Gastrocnemius medialis (tissue), 4 donors: ENCODE results near the gene EFNB2. TPM values are rescaled to one million over a fixed set of nuclear protein-coding genes. Genes with fewer than 3 reads are reported as not detected.

Source experiments
- ATAC-seq, 2 donors: fragments of 150-250 bp; one replicate each; pipeline ENCODE4 v1.9.1; 2016
- DNase-seq, 2 donors: peaks; one replicate each; pipeline ENCODE4 v3.0.0-alpha.2; 2019
- H3K27ac ChIP-seq, 4 donors: fragments of 200-600 bp; sonication (generic); 1 replicate in 1 of 4; 2 replicates in 3 of 4; pipeline ENCODE4 v1.5.1; 2016 to 2018; ENCODE audit warnings: mild to moderate bottlenecking in 2 of 4, moderate library complexity in 1 of 4
- H3K27me3 ChIP-seq, 3 donors: fragments of 200-600 bp; sonication (generic) in 2 of 3; 1 replicate in 1 of 3; 2 replicates in 2 of 3; pipeline versions ENCODE4 v1.5.1 to v1.6.0; 2016 to 2019; ENCODE audit warnings: mild to moderate bottlenecking in 1 of 3, moderate library complexity in 1 of 3
- H3K36me3 ChIP-seq, 2 donors: fragments of 200-600 bp; sonication (generic) in 1 of 2; one replicate each; pipeline ENCODE4 v1.5.1; 2017 to 2018
- H3K4me1 ChIP-seq, 2 donors: fragments of 200-600 bp; sonication (generic) in 1 of 2; one replicate each; pipeline ENCODE4 v1.5.1; 2016 to 2017; ENCODE audit warnings: mild to moderate bottlenecking in 2 of 2
- H3K4me3 ChIP-seq, 4 donors: fragments of 200-600 bp; sonication (generic) in 3 of 4; 1 replicate in 1 of 4; 2 replicates in 3 of 4; pipeline ENCODE4 v1.5.1; 2016 to 2019; ENCODE audit warnings: mild to moderate bottlenecking in 2 of 4
- H3K9me3 ChIP-seq, 3 donors: fragments of 200-600 bp; sonication (generic) in 2 of 3; 1 replicate in 1 of 3; 2 replicates in 2 of 3; pipeline ENCODE4 v1.5.1; 2016 to 2019
- POLR2A ChIP-seq, 2 donors: fragments of 450-650 bp; IDR thresholded peaks; one replicate each; pipeline ENCODE4 v1.6.1; 2017; ENCODE audit warnings: antibody characterized with exemption in 2 of 2, mild to moderate bottlenecking in 2 of 2, moderate library complexity in 2 of 2
- in situ Hi-C, 4 donors: fragments of 200-750 bp; cut with MboI; loops; one replicate each; pipeline versions ENCODE4 v1.15.0 to v1.8.0; 2017; ENCODE audit warnings: low sequenced_read_pairs in 4 of 4
- intact Hi-C: fragments of 100-400 bp; cut with DNase I; formaldehyde crosslinking; loops from one replicate; pipeline ENCODE4 v1.15.1; 2023; ENCODE audit warnings: low total_unique reads
- total RNA-seq, 4 donors: library from RNA; depleted of rRNA; stranded (reverse); fragments of >200 nt; gene quantifications; one replicate each; pipeline versions ENCODE4 v1.1.0 to v1.2.3, GENCODE V29; 2016
- TF ChIP-seq, protein P1 (sequence below), 5 experiments: fragments of 450-650 bp in 3 of 5; fragments of 200-600 bp in 2 of 5; sonication (generic) in 2 of 5; IDR thresholded peaks in 4 of 5; conservative IDR thresholded peaks in 1 of 5; 1 replicate in 4 of 5; 2 replicates in 1 of 5; pipeline ENCODE4 v1.5.1; 2016 to 2019; ENCODE audit warnings: antibody characterized with exemption in 5 of 5, mild to moderate bottlenecking in 3 of 5, moderate library complexity in 3 of 5

The EFNB2 gene
- total RNA-seq, 4 donors from 2014 or later = 5.7 to 9.3 (median 6.1) TPM

DNA sequence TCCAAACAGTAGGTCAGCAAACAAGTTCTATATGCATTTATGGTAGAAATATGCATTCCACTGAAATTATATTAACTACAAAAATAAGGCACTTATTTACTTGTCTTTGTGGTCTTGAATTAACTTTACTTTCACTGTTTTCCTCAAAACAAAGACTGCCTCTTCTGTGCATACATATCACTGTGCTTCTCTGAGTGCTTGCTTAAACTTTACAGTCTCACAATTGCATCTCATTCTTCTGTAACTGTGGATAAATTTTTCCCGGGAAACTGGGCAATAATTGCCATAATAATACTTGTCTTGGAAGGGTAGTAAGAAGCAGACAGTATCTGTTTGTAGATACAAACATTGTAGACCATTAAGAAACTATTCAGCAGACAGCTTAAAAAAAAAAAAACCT is 38.4 kb downstream of the EFNB2 start:
- in situ Hi-C loops = no loop called here
- no peaks in the 10 kb centered on the region for H3K27me3 ChIP-seq
- intact Hi-C loops = no loop called here
- peak overlapping the region; percentile 63 to 73 (median 70) for H3K27ac ChIP-seq
- peak overlapping the region in 1 of 4 donors; percentile 35 for H3K4me3 ChIP-seq
- no peak for TF ChIP-seq POLR2A (IDR thresholded peaks at IDR 0.05)
- TF ChIP-seq, protein P1, sequence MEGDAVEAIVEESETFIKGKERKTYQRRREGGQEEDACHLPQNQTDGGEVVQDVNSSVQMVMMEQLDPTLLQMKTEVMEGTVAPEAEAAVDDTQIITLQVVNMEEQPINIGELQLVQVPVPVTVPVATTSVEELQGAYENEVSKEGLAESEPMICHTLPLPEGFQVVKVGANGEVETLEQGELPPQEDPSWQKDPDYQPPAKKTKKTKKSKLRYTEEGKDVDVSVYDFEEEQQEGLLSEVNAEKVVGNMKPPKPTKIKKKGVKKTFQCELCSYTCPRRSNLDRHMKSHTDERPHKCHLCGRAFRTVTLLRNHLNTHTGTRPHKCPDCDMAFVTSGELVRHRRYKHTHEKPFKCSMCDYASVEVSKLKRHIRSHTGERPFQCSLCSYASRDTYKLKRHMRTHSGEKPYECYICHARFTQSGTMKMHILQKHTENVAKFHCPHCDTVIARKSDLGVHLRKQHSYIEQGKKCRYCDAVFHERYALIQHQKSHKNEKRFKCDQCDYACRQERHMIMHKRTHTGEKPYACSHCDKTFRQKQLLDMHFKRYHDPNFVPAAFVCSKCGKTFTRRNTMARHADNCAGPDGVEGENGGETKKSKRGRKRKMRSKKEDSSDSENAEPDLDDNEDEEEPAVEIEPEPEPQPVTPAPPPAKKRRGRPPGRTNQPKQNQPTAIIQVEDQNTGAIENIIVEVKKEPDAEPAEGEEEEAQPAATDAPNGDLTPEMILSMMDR (IDR thresholded peaks at IDR 0.05 in 4 of 5, conservative IDR thresholded peaks at IDR 0.05 in 1 of 5) = no peak
- H3K9me3 ChIP-seq = no peaks in the 10 kb centered on the region
- DNase-seq = no peak
- ATAC-seq = no peak
- H3K36me3 ChIP-seq = peaks cover 0 to 16% of the 10 kb centered on the region in 2 donors
- H3K4me1 ChIP-seq = peaks cover 53 to 56% of the 10 kb centered on the region in 2 donors

DNA sequence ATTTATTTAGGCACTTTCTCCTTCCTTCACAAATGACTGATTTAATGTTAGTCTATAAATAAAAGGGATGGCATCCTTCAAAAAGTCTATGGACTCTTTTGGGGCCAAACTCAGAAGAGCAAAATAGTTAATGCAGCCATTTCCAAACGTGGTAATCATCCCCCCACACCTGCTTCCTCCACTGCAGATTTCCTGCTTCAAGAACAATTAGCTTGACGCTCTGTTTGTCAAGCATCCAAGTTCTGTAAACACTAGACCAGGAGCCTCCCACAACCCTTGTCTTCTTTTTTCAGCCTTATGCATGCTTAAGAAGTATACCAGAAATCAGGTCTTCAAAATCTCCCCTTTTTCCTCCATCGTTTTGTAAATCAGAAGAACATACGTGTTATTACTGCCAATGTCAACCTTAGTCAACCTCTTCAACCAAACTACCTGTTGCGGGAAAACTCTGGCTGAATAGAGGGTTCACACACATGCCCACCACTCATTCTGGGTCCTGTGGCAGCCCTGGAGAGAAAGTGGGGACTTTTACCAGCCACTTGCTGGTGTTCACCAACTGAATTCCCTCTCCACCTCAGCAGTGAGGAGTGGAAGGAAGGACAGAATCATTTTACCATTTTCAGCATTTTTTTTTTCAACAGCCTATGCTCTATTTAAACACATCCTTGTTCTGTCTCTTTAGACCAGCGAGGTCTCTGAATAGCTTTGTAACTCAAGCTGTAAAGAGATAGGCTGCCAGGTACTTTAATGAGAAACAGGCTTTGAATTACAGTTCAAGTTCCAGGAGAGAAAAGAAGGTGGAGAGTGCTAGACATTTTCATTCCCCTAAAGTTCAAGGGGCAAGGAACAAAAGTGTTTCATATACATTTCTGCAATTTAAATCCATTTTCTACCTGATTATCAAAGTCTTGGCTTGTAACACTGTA is 39.1 kb downstream of the EFNB2 start:
- Histone ChIP-seq H3K4me1 (peaks cover 53 to 59% of the 10 kb centered on the region in 2 donors), H3K27ac (peak overlapping the region; percentile 63 to 73 (median 70)), H3K4me3 (peak overlapping the region in 1 of 4 donors; percentile 35), H3K27me3 (no peaks in the 10 kb centered on the region), H3K9me3 (no peaks in the 10 kb centered on the region), H3K36me3 (peaks cover 0 to 20% of the 10 kb centered on the region in 2 donors)
- DNase-seq (no peak), ATAC-seq (peak; percentile 64 to 72)
- intact Hi-C loops = no loop called here
- TF ChIP-seq, protein P1 (IDR thresholded peaks at IDR 0.05 in 4 of 5, conservative IDR thresholded peaks at IDR 0.05 in 1 of 5) = no peak
- no peak for TF ChIP-seq POLR2A (IDR thresholded peaks at IDR 0.05)
- in situ Hi-C loops = no loop called here

DNA sequence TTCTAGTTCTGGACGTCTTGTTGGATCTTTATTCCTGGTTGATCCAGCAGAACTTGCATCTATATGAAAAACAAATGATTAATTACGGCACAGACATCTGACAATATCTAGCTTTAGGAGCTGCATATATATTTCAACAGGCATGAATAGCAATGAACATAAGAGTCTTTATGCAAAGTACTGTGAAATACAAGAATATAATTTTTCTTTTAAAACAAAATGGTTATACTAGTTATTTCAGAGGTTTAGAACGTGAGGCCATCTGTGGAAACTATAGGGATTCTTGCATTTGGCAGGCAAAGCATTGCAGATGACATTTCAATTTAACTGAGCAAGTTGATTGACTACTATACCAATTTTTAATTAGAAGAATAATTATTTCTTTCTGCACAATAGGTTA is 40.5 kb downstream of the EFNB2 start:
- ATAC-seq = no peak
- Histone ChIP-seq H3K36me3 (peaks cover 0 to 20% of the 10 kb centered on the region in 2 donors), H3K4me3 (no peak overlapping the region), H3K9me3 (no peaks in the 10 kb centered on the region), H3K4me1 (peaks cover 44 to 52% of the 10 kb centered on the region in 2 donors), H3K27me3 (no peaks in the 10 kb centered on the region), H3K27ac (no peak overlapping the region)
- no peak for DNase-seq
- TF ChIP-seq POLR2A (IDR thresholded peaks at IDR 0.05) = no peak
- TF ChIP-seq, protein P1 (IDR thresholded peaks at IDR 0.05 in 4 of 5, conservative IDR thresholded peaks at IDR 0.05 in 1 of 5) = no peak
- in situ Hi-C loops = no loop called here
- intact Hi-C loops = no loop called here

DNA sequence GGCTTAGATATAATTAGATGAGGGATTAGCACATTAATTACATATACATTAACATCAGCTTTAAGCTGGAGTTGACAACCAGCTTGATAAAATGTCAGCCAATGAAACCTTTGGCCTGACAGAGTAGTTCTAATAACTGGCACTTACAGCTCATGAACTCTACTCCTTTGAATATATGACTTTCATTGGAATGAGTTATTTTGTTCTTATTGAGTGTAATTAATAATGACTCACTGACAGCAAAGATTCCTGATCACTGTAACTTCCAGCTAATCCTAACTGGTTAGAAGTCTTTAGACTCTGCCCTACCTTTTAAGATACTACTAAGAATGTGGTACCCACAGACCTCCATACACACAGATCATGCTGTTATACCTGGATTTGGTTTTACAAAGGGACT is 41.0 kb downstream of the EFNB2 start:
- TF ChIP-seq, protein P1 (IDR thresholded peaks at IDR 0.05 in 4 of 5, conservative IDR thresholded peaks at IDR 0.05 in 1 of 5) = no peak
- TF ChIP-seq POLR2A (IDR thresholded peaks at IDR 0.05) = no peak

More for the DNA sequence above, 41.0 kb downstream of the EFNB2 start:
- ATAC-seq (no peak), DNase-seq (no peak)
- Histone ChIP-seq H3K27ac (no peak overlapping the region), H3K4me3 (no peak overlapping the region), H3K27me3 (no peaks in the 10 kb centered on the region), H3K36me3 (peaks cover 0 to 20% of the 10 kb centered on the region in 2 donors), H3K9me3 (no peaks in the 10 kb centered on the region), H3K4me1 (peaks cover 40 to 48% of the 10 kb centered on the region in 2 donors)
- in situ Hi-C loops = no loop called here
- intact Hi-C loops = no loop called here
